Natural killer cell (primary cell): Measurements from ENCODE around the gene SYT14. TPM values are rescaled to one million over a fixed set of nuclear protein-coding genes. Genes with fewer than 3 reads are reported as not detected.

Experiments used
- ATAC-seq, 3 donors: fragments of 150-1000 bp in 2 of 3; fragments of 200-7000 bp in 1 of 3; cut with Tn5 transposase; 1 replicate in 1 of 3; 2 replicates in 2 of 3; pipeline ENCODE4 v1.10.0; 2021; ENCODE audit warnings: mild to moderate bottlenecking in 2 of 3, moderate library complexity in 2 of 3
- DNase-seq, 2 donors: peaks; one replicate each; pipeline versions ENCODE4 v3.0.0 to v3.0.0-alpha.2; 2013 to 2021; ENCODE audit warnings: mixed read lengths in 1 of 2
- H3K27ac ChIP-seq: one replicate; pipeline ENCODE4 v1.5.1; 2013; ENCODE audit warnings: mild to moderate bottlenecking, low read length
- H3K27me3 ChIP-seq: one replicate; pipeline ENCODE4 v1.6.1; 2013; ENCODE audit warnings: low read length; ENCODE audit not compliant: control insufficient read depth, insufficient read depth
- H3K36me3 ChIP-seq: one replicate; pipeline ENCODE4 v1.6.1; 2013; ENCODE audit warnings: low read length; ENCODE audit not compliant: control insufficient read depth, insufficient read depth
- H3K4me1 ChIP-seq: one replicate; pipeline ENCODE4 v1.6.1; 2013; ENCODE audit warnings: low read length; ENCODE audit not compliant: control insufficient read depth, insufficient read depth
- H3K4me3 ChIP-seq: one replicate; pipeline ENCODE4 v1.5.1; 2013; ENCODE audit warnings: low read length
- H3K9me3 ChIP-seq: one replicate; pipeline ENCODE4 v1.6.1; 2013; ENCODE audit warnings: low read length; ENCODE audit not compliant: control insufficient read depth, insufficient read depth
- H3K27ac Mint-ChIP-seq, 2 donors: one replicate each; pipeline ENCODE4 v1.8.0; 2022; ENCODE audit warnings: mild to moderate bottlenecking in 2 of 2, mixed read lengths in 2 of 2, moderate library complexity in 1 of 2
- H3K27me3 Mint-ChIP-seq, 2 donors: one replicate each; pipeline ENCODE4 v1.8.0; 2022; ENCODE audit warnings: low read depth in 2 of 2, mixed read lengths in 2 of 2
- H3K36me3 Mint-ChIP-seq: one replicate; pipeline ENCODE4 v1.8.0; 2022; ENCODE audit warnings: mixed read lengths
- H3K4me1 Mint-ChIP-seq, 2 donors: one replicate each; pipeline ENCODE4 v1.8.0; 2022; ENCODE audit warnings: mixed read lengths in 2 of 2
- H3K4me3 Mint-ChIP-seq: one replicate; pipeline ENCODE4 v1.8.0; 2022; ENCODE audit warnings: mild to moderate bottlenecking, moderate library complexity, mixed read lengths
- H3K9me3 Mint-ChIP-seq, 2 donors: one replicate each; pipeline ENCODE4 v1.8.0; 2022; ENCODE audit warnings: mixed read lengths in 2 of 2
- CTCF ChIP-seq: fragments of 200-600 bp; IDR thresholded peaks from one replicate; pipeline ENCODE4 v1.8.0; 2022; ENCODE audit warnings: antibody characterized with exemption
- WGBS: methylation state at CpG from one replicate; pipeline ENCODE4 v1.1.7; 2013; ENCODE audit warnings: missing lambda C conversion rate; ENCODE audit not compliant: insufficient coverage; 5-methylcytosine and 5-hydroxymethylcytosine counted together
- intact Hi-C: fragments of 100-400 bp; cut with micrococcal nuclease; formaldehyde crosslinking; loops from one replicate; pipeline ENCODE4 v1.14.2; 2022
- total RNA-seq, 4 donors: library from RNA; stranded (reverse); fragments of 120-200 nt in 1 of 4; gene quantifications; one replicate each; pipeline versions ENCODE4 v1.2.3 to v1.2.4, GENCODE V29; 2013 to 2022

The SYT14 gene
- total RNA-seq, 3 donors from 2014 or later (not counting 1 experiment from before 2014, with no cell fraction given), result not detected

DNA sequence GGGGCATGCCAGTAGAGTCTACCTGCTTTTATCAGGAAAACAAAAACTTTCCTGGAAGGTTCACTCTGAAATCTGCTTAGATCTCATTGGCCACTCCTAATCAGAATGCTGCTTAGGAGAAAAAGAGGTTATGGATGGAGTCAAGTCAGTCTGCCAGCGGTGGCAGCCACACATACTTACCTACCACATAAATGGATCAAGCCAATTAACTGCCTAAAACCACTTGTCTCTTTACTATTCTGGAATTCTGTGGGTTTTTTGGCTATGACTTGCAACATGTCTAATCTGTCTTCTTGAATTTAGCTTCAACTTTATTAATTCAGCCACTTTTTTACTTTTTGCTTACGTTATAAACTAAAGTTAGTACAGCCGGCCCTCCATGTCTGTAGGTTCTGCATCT lies 154.3 kb downstream of the SYT14 start:
- no peak for TF ChIP-seq CTCF
- 100% methylated on average over 3 of the region's 3 CpGs for WGBS
- H3K4me1 ChIP-seq, result no peaks in the 10 kb centered on the region
- Mint-ChIP-seq H3K27ac (no peak overlapping the region), H3K4me3 (no peak overlapping the region), H3K36me3 (no peaks in the 10 kb centered on the region), H3K4me1 (no peaks in the 10 kb centered on the region), H3K9me3 (peaks cover under 1 to 3% of the 10 kb centered on the region in 2 donors), H3K27me3 (peaks cover 0 to under 1% of the 10 kb centered on the region in 2 donors)
- intact Hi-C loops, result no loop called here
- ATAC-seq (no peak), DNase-seq (no peak)
- no peak overlapping the region for H3K27ac ChIP-seq
- no peak overlapping the region for H3K4me3 ChIP-seq
- no peaks in the 10 kb centered on the region for H3K9me3 ChIP-seq
- no peaks in the 10 kb centered on the region for H3K27me3 ChIP-seq
- no peaks in the 10 kb centered on the region for H3K36me3 ChIP-seq

GRCh38 chr1:210093461-210093860 lies 155.4 kb downstream of the SYT14 start:
- peaks cover 0 to 3% of the 10 kb centered on the region in 2 donors for H3K9me3 Mint-ChIP-seq

DNA sequence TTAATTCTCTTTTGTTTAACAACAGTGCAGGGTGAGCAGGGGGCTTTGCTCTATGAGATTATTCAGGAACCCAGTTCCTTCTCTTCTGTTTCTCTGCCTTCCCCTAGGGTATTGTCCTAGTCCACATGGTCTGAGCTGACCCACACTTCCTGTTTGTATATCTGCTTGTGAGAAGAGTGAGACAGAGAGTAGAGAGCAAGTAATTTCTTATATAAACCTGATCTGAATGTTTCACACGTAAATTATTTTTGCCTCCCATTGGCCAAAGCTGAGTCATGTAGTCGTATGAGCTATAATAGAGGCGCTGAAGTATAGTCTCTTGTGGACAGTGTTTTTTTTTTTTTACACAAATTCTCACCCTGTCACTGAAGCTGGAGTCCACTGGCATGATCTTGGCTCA lies 160.3 kb downstream of the SYT14 start:
- Mint-ChIP-seq H3K36me3 (no peaks in the 10 kb centered on the region), H3K4me1 (no peaks in the 10 kb centered on the region), H3K4me3 (no peak overlapping the region), H3K9me3 (no peaks in the 10 kb centered on the region), H3K27ac (no peak overlapping the region), H3K27me3 (peaks cover 0 to 3% of the 10 kb centered on the region in 2 donors)
- Histone ChIP-seq H3K9me3 (no peaks in the 10 kb centered on the region), H3K36me3 (no peaks in the 10 kb centered on the region), H3K27me3 (no peaks in the 10 kb centered on the region), H3K27ac (no peak overlapping the region), H3K4me1 (no peaks in the 10 kb centered on the region), H3K4me3 (no peak overlapping the region)
- DNase-seq (no peak), ATAC-seq (no peak)
- TF ChIP-seq CTCF, result no peak
- intact Hi-C loops, result loop anchor here (5.0 kb wide), 1 partner anchor 544 kb away; no protein-coding TSS in a partner anchor
- 84% methylated on average over 2 of the region's 3 CpGs for WGBS

More at GRCh38 chr1:210093461-210093860, 155.4 kb downstream of the SYT14 start:
- TF ChIP-seq CTCF, result no peak
- no peak overlapping the region for H3K27ac ChIP-seq
- no peaks in the 10 kb centered on the region for H3K27me3 Mint-ChIP-seq
- H3K27me3 ChIP-seq, result no peaks in the 10 kb centered on the region
- H3K27ac Mint-ChIP-seq, result no peak overlapping the region
- no peaks in the 10 kb centered on the region for H3K4me1 ChIP-seq
- no peaks in the 10 kb centered on the region for H3K4me1 Mint-ChIP-seq
- no peaks in the 10 kb centered on the region for H3K9me3 ChIP-seq
- no peak overlapping the region for H3K4me3 Mint-ChIP-seq
- DNase-seq, result no peak
- ATAC-seq, result no peak
- no peaks in the 10 kb centered on the region for H3K36me3 ChIP-seq
- WGBS, result 88% methylated on average over 1 of the region's 3 CpGs
- intact Hi-C loops, result no loop called here
- H3K4me3 ChIP-seq, result no peak overlapping the region
- H3K36me3 Mint-ChIP-seq, result no peaks in the 10 kb centered on the region

- ATAC-seq, result no peak
- H3K36me3 ChIP-seq, result no peaks in the 10 kb centered on the region
- Mint-ChIP-seq H3K9me3 (no peaks in the 10 kb centered on the region), H3K4me3 (no peak overlapping the region), H3K27me3 (peaks cover 0 to 3% of the 10 kb centered on the region in 2 donors), H3K36me3 (no peaks in the 10 kb centered on the region), H3K4me1 (no peaks in the 10 kb centered on the region), H3K27ac (no peak overlapping the region)
- intact Hi-C loops, result loop anchor here (5.0 kb wide), 1 partner anchor 542 kb away; no protein-coding TSS in a partner anchor
- no peak for TF ChIP-seq CTCF
- no peak overlapping the region for H3K4me3 ChIP-seq
- WGBS, result 94% methylated on average over 1 of the region's 1 CpG
- H3K27me3 ChIP-seq, result no peaks in the 10 kb centered on the region
- no peak for DNase-seq
- no peak overlapping the region for H3K27ac ChIP-seq
- H3K9me3 ChIP-seq, result no peaks in the 10 kb centered on the region
- no peaks in the 10 kb centered on the region for H3K4me1 ChIP-seq
Observed at GRCh38 chr1:210099921-210100320, 161.9 kb downstream of the SYT14 start.
